GM12874 (cell line): ENCODE results near the gene DLL4.

Source experiments
- TF ChIP-seq, protein P1 (sequence below): IDR thresholded peaks from 2 replicates; pipeline ENCODE4 v1.5.1; 2011; ENCODE audit warnings: low read depth, mild to moderate bottlenecking, control low read depth, low read length, moderate library complexity; ENCODE audit not compliant: insufficient read depth

DLL4 gene

DNA sequence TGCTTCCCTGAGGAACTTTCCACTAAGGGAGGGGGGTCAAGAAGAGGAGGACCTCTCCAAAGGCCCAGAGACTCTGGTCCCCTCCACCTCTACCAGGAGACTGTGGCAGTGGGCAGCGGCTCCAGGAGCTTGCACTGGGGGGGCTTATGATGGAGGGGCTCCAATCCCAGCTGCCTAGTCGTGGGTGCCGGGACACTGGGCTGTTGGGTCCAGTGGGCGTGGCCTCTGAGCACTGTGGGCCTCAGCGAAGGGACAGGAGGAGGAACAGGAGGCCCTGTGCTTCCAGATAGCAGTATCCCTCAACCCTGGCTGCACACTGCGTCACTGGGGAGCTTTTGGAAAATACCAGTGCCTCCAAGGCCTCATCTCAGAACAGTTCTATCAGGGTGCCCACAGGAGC, 13.5 kb upstream of the DLL4 start:
- TF ChIP-seq, protein P1, sequence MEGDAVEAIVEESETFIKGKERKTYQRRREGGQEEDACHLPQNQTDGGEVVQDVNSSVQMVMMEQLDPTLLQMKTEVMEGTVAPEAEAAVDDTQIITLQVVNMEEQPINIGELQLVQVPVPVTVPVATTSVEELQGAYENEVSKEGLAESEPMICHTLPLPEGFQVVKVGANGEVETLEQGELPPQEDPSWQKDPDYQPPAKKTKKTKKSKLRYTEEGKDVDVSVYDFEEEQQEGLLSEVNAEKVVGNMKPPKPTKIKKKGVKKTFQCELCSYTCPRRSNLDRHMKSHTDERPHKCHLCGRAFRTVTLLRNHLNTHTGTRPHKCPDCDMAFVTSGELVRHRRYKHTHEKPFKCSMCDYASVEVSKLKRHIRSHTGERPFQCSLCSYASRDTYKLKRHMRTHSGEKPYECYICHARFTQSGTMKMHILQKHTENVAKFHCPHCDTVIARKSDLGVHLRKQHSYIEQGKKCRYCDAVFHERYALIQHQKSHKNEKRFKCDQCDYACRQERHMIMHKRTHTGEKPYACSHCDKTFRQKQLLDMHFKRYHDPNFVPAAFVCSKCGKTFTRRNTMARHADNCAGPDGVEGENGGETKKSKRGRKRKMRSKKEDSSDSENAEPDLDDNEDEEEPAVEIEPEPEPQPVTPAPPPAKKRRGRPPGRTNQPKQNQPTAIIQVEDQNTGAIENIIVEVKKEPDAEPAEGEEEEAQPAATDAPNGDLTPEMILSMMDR, result no peak

DNA sequence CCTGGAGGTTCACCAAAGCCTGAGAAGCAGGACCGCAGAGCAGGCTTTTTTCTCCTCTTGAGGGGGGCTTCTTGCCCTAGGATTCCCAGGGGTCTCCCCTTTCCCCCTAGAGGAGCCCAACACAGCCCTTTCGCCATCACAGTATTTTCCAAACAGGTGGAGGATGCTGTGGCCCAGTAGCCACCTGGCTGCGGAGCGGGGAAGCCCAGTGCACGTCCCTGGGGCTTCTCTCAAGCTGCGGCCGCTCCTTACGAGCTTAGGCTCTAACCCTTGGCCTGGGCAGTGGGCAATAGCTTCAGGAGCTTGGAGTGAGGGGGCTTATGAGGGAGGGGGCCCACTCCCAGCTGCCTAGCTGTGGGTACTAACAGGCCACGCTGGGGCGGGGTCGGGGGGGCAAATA, 11.6 kb upstream of the DLL4 start:
- TF ChIP-seq, protein P1, result no peak

DNA sequence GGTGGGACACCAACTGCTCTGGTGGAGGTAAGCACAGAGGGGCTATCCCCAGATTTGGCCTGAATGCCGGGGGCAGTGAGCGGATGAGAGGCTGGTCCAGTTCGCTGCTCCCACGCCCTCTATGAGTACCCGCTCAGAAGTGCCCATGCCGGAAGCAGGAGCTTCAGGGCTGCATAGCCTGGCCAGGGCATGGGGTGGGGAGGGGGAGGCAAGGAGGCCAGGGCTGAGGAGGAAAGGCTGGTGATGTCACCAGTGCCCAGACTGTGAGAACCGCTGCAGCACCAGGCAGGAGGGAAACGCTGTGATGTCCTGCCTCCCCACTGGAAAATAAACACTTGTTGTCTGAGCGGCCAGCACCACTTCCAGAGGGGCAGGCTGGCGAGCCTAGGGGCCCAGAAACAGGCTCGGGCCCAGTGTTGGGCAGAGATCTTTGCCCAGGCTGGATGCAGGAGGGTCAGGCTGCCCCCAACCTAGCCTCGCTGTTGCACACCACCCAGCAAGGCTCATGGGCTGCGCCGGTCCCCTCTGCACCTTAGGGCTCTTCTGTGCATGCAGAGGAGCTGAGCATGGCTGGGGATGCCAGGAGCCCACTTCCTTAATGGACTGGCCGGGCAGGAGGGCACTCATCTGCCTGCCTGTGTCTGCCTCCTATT, 10.9 kb upstream of the DLL4 start:
- TF ChIP-seq, protein P1, result no peak

DNA sequence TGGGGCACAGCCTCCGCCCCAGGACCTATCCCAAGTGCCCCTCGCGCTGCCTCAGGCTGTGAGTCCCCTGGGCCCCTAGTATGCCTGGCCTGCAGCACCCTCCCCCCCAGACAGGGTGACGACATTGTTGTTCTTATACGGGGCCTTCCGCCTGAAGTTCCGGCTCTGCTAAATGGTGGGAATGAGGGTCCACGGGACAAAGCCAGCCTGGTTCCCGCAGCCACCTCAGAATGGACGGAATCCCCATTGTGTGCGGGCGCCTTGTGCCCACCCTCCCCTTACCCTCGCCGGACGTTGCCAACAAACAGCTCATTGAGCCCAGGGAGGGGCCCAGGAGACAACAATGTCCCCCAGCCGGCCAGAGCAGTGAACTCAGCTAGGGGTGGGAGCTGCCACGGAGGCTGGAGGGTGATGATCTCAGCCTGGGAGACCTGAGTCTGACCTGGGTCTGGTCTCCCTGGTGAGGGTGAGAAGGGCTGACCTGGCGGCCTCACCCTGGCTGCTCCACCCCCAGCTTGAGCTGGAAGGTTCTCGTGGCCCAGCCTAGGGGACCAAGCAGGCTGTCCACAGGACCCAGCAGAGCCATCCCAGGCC, 10.2 kb upstream of the DLL4 start:
- TF ChIP-seq, protein P1, result no peak

DNA sequence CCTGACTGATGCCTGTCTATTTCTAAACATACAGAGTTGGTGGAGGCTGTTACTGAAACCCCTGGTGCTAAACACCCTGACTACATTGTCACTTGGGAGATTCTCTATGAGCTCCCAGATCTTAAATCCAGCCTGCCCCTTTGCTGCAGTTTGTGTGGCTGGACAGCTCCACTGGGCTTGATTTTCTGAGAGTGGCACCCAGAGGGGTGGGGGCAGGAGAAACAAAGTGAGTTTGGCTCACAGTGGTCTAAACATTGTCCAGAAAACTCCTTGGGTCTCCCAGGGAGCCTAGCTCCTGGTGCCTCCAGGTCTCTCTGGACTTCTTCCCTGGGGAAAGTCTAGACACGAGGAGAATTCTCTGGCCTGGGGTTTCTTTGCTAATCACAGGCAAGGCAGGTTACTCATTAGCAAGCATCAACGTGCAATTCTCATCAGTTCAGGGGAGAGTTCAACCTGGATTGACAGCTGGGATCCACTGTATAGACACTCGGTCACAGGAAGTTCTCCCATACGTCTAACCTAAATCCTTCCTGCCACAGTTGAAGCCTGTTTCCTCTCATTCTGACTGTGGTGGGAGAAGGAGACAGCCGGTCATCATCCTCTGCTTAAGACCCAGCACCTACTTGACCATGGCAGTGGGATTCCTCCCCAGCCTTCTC, 7.1 kb upstream of the DLL4 start:
- TF ChIP-seq, protein P1, result no peak

DNA sequence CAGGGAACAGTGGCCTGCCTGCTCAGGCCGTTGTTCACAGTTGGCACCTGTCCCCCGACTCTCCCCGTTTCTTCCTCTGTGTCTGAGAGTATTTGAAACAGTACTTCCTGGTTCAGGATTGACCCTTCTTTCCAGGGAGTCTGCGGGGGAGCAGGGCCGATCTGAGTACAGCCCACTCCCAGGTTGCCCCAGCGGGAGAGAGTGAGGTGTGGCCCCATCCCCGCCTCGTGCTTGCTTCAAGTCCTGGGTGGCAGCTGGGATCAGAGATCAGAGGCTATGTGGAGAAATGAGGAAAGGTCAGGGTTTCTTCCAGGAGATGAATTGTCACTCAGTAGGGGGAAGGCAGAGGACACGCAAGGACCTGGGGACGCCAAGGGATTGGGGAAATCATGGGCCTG, 6.5 kb upstream of the DLL4 start:
- TF ChIP-seq, protein P1, result no peak

DNA sequence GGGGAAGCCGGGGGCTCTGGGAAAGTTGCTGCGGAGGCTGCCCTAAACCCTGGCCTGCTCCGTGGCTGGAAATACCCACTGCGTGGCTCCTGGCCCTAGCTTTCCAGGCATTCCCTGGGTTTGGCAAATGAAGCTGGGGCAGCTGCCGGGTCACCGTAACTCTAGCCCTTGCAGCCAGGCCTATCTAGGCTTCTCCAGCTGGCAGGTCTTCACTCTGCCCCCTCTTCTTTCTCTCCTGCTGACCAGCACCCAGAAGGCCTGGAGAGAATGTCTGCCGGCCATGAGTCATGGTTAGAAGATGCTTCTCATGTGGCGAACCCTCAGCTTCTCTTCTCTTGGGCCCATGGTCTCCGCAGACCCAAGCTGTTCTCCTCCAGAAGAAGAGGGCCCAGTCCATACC, 5.6 kb upstream of the DLL4 start:
- TF ChIP-seq, protein P1, result no peak
